Lower leg skin (tissue), 3 donors: ENCODE results near the gene DDX56.

ENCODE experiments used
- POLR2A ChIP-seq, 2 donors: fragments of 450-650 bp; IDR thresholded peaks; one replicate each; pipeline ENCODE4 v1.6.1; 2016 to 2017; ENCODE audit warnings: antibody characterized with exemption in 2 of 2, mild to moderate bottlenecking in 1 of 2, moderate library complexity in 1 of 2
- TF ChIP-seq, protein P1 (sequence below), 3 donors: fragments of 450-650 bp; IDR thresholded peaks; one replicate each; pipeline ENCODE4 v1.5.1; 2016; ENCODE audit warnings: antibody characterized with exemption in 3 of 3, mild to moderate bottlenecking in 3 of 3, moderate library complexity in 2 of 3

DNA sequence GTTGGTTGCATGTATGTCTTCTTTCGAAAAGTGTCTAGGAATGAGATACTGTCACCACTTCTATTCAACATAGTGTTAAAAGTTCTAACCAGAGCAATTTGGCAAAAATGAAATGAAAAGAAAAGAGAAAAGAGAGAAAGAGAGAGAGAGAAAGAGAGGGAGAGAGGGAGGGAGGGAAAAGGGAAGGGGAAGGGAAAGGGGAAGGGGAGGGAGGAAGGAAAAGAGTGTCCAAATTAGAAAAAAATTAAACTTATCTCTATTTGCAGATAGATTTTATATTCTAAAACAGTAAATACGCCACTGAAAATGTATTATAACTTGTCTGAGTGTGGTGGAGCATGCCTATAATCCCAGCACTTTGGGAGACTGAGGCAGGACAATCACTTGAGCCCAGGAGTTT is 16.2 kb downstream of the DDX56 start:
- TF ChIP-seq, protein P1, sequence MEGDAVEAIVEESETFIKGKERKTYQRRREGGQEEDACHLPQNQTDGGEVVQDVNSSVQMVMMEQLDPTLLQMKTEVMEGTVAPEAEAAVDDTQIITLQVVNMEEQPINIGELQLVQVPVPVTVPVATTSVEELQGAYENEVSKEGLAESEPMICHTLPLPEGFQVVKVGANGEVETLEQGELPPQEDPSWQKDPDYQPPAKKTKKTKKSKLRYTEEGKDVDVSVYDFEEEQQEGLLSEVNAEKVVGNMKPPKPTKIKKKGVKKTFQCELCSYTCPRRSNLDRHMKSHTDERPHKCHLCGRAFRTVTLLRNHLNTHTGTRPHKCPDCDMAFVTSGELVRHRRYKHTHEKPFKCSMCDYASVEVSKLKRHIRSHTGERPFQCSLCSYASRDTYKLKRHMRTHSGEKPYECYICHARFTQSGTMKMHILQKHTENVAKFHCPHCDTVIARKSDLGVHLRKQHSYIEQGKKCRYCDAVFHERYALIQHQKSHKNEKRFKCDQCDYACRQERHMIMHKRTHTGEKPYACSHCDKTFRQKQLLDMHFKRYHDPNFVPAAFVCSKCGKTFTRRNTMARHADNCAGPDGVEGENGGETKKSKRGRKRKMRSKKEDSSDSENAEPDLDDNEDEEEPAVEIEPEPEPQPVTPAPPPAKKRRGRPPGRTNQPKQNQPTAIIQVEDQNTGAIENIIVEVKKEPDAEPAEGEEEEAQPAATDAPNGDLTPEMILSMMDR (IDR thresholded peaks at IDR 0.05) = no peak
- no peak for TF ChIP-seq POLR2A (IDR thresholded peaks at IDR 0.05)
